Panc1 (cell line): ENCODE measurements around the gene NCK2. TPM values are rescaled to one million over a fixed set of nuclear protein-coding genes. Genes with fewer than 3 reads are reported as not detected.

ENCODE experiments used
- ATAC-seq: fragments of 200-7000 bp; cut with Tn5 transposase; 2 replicates; pipeline ENCODE4 v1.9.1; 2020; ENCODE audit warnings: mild to moderate bottlenecking, moderate library complexity
- BruUV-seq: library from RNA; stranded (reverse); fragments of 400-500 nt; replicated peaks from 2 replicates; lab custom pipeline; 2021; lab: Mats Ljungman, UMichigan
- CTCF ChIA-PET: fragments of 300-600 bp; sonication (Branson Sonifier 250); formaldehyde crosslinking; loops from one replicate; lab custom pipeline; 2022; ENCODE audit warnings: antibody characterized with exemption; lab: Charles Lee
- POLR2A ChIA-PET: fragments of 300-600 bp; sonication (Branson Sonifier 250); formaldehyde crosslinking; loops from one replicate; lab custom pipeline; 2022; ENCODE audit warnings: antibody characterized with exemption; lab: Charles Lee
- DNase-seq: peaks from one replicate; pipeline ENCODE4 v3.0.0-alpha.2; 2010; ENCODE audit warnings: low read depth, low spot score
- H3K27ac ChIP-seq: 2 replicates; pipeline ENCODE4 v1.5.1; 2011; ENCODE audit warnings: mild to moderate bottlenecking, low read length, inconsistent platforms
- H3K27me3 ChIP-seq: fragments of 200-500 bp; sonication (Bioruptor generic); 2 replicates; pipeline ENCODE4 v1.6.0; 2014; ENCODE audit warnings: low read length, inconsistent platforms; ENCODE audit not compliant: control insufficient read depth, insufficient read depth
- H3K36me3 ChIP-seq: fragments of 200-500 bp; sonication (Bioruptor generic); 2 replicates; pipeline ENCODE4 v1.5.1; 2014; ENCODE audit warnings: inconsistent platforms, mild to moderate bottlenecking, low read length, moderate library complexity; ENCODE audit not compliant: control insufficient read depth, insufficient read depth
- H3K4me1 ChIP-seq: 2 replicates; pipeline ENCODE4 v1.5.1; 2011; ENCODE audit warnings: inconsistent platforms, mild to moderate bottlenecking, low read length, moderate library complexity; ENCODE audit not compliant: control insufficient read depth, insufficient read depth
- H3K4me3 ChIP-seq, 2 experiments: 2 replicates each; pipeline ENCODE4 v1.5.1; 2011 to 2012; ENCODE audit warnings: low read depth in 2 of 2, low read length in 2 of 2, mild to moderate bottlenecking in 2 of 2, inconsistent platforms in 1 of 2, moderate library complexity in 1 of 2
- H3K9me3 ChIP-seq: fragments of 200-500 bp; sonication (Bioruptor generic); 2 replicates; pipeline ENCODE4 v1.5.1; 2014; ENCODE audit warnings: low read depth, mild to moderate bottlenecking, inconsistent platforms, low read length, moderate library complexity; ENCODE audit not compliant: control insufficient read depth, insufficient read depth
- CTCF ChIP-seq: fragments of 450-650 bp; IDR thresholded peaks from 2 replicates; pipeline ENCODE4 v1.5.1; 2017; ENCODE audit warnings: mild to moderate bottlenecking
- POLR2AphosphoS5 ChIP-seq: IDR thresholded peaks from 2 replicates; pipeline ENCODE4 v1.6.1; 2012; ENCODE audit warnings: mild to moderate bottlenecking, low read depth, low read length, moderate library complexity
- SIN3A ChIP-seq: IDR thresholded peaks from 2 replicates; pipeline ENCODE4 v1.6.1; 2012; ENCODE audit warnings: low read depth, mild to moderate bottlenecking, low read length, moderate library complexity, borderline replicate concordance; ENCODE audit not compliant: insufficient read depth
- TCF7L2 ChIP-seq: IDR thresholded peaks from 2 replicates; pipeline ENCODE4 v1.6.1; 2011; ENCODE audit warnings: mild to moderate bottlenecking, low read depth, low read length, inconsistent platforms
- in situ Hi-C: cut with HindIII; loops from 2 replicates; pipeline ENCODE4 v1.10.0; 2016; ENCODE audit warnings: low sequenced_read_pairs, low pct_unique_long_range_greater_than_20kb
- intact Hi-C: fragments of 100-400 bp; cut with micrococcal nuclease; formaldehyde crosslinking; loops from one replicate; pipeline ENCODE4 v1.10.0; 2022; ENCODE audit not compliant: unreplicated experiment
- total RNA-seq: library from RNA; stranded (reverse); gene quantifications from one replicate; pipeline ENCODE4 v1.2.1, GENCODE V29; 2021; ENCODE audit not compliant: unreplicated experiment
- TF ChIP-seq, protein P1 (sequence below), 2 experiments: IDR thresholded peaks; 2 replicates each; pipeline ENCODE4 v1.6.1; 2011 to 2012; ENCODE audit warnings: low read depth in 2 of 2, control low read depth in 1 of 2, low read length in 1 of 2, mild to moderate bottlenecking in 1 of 2, moderate library complexity in 1 of 2; ENCODE audit not compliant: insufficient read depth in 1 of 2

The NCK2 gene
- total RNA-seq, 1 experiment from 2014 or later, result 60.7 TPM

GRCh38 chr2:105926960-105927678 lies 182.4 kb downstream of the NCK2 start:
- Histone ChIP-seq H3K4me1 (no peaks in the 10 kb centered on the region), H3K27ac (no peak overlapping the region), H3K27me3 (no peaks in the 10 kb centered on the region), H3K36me3 (no peaks in the 10 kb centered on the region), H3K9me3 (no peaks in the 10 kb centered on the region), H3K4me3 (no peak overlapping the region)
- in situ Hi-C loops, result no loop called here
- intact Hi-C loops, result no loop called here
- BruUV-seq, result no TSS peak
- TF ChIP-seq POLR2AphosphoS5, result no peak
- TF ChIP-seq CTCF, result no peak
- TF ChIP-seq, protein P1, sequence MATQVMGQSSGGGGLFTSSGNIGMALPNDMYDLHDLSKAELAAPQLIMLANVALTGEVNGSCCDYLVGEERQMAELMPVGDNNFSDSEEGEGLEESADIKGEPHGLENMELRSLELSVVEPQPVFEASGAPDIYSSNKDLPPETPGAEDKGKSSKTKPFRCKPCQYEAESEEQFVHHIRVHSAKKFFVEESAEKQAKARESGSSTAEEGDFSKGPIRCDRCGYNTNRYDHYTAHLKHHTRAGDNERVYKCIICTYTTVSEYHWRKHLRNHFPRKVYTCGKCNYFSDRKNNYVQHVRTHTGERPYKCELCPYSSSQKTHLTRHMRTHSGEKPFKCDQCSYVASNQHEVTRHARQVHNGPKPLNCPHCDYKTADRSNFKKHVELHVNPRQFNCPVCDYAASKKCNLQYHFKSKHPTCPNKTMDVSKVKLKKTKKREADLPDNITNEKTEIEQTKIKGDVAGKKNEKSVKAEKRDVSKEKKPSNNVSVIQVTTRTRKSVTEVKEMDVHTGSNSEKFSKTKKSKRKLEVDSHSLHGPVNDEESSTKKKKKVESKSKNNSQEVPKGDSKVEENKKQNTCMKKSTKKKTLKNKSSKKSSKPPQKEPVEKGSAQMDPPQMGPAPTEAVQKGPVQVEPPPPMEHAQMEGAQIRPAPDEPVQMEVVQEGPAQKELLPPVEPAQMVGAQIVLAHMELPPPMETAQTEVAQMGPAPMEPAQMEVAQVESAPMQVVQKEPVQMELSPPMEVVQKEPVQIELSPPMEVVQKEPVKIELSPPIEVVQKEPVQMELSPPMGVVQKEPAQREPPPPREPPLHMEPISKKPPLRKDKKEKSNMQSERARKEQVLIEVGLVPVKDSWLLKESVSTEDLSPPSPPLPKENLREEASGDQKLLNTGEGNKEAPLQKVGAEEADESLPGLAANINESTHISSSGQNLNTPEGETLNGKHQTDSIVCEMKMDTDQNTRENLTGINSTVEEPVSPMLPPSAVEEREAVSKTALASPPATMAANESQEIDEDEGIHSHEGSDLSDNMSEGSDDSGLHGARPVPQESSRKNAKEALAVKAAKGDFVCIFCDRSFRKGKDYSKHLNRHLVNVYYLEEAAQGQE (IDR thresholded peaks at IDR 0.05; ENCODE audit: insufficient read depth in 1 of 2, low read depth in 2 of 2, low read length in 1 of 2), result no peak
- TF ChIP-seq SIN3A, result no peak
- no peak for TF ChIP-seq TCF7L2
- DNase-seq, result no peak
- ChIA-PET POLR2A (no interaction called here), CTCF (no interaction called here)
- no peak; the same call in 1 of the 2 replicates for ATAC-seq

GRCh38 chr2:105928086-105928485 lies 183.4 kb downstream of the NCK2 start:
- in situ Hi-C loops (no loop called here), intact Hi-C loops (no loop called here)
- no peaks in the 10 kb centered on the region for H3K4me1 ChIP-seq
- H3K36me3 ChIP-seq, result no peaks in the 10 kb centered on the region
- POLR2A ChIA-PET, result no interaction called here
- DNase-seq (no peak), ATAC-seq (no peak)
- no peak for TF ChIP-seq SIN3A
- no peak for TF ChIP-seq POLR2AphosphoS5
- no peak for TF ChIP-seq CTCF
- TF ChIP-seq, protein P1 (IDR thresholded peaks at IDR 0.05; ENCODE audit: insufficient read depth in 1 of 2, low read depth in 2 of 2, low read length in 1 of 2), result no peak
- TF ChIP-seq TCF7L2, result no peak
- no peak overlapping the region for H3K4me3 ChIP-seq
- no peak overlapping the region for H3K27ac ChIP-seq
- no TSS peak for BruUV-seq
- CTCF ChIA-PET, result interaction anchor here (0.5 kb wide), 1 partner anchor 583 kb away, joined by 3 read pairs; no protein-coding TSS in a partner anchor
- no peaks in the 10 kb centered on the region for H3K9me3 ChIP-seq
- no peaks in the 10 kb centered on the region for H3K27me3 ChIP-seq
